AG04450 (cell line): Measurements from ENCODE around the gene RAMP1. TPM values are rescaled to one million over a fixed set of nuclear protein-coding genes. Genes with fewer than 3 reads are reported as not detected.
A peak's percentile ranks its signal among the peaks of the same experiment; 100 is the strongest.

Experiments
- CTCF ChIA-PET: fragments of 300-600, 350-600 bp; formaldehyde crosslinking; extraction: SDS; loops from one replicate; lab custom pipeline; 2022; ENCODE audit warnings: antibody characterized with exemption, inconsistent platforms; lab: Charles Lee
- POLR2A ChIA-PET: fragments of 350-600 bp; formaldehyde crosslinking; extraction: SDS; loops from one replicate; lab custom pipeline; 2021; ENCODE audit warnings: antibody characterized with exemption, inconsistent platforms; lab: Yijun Ruan, JAX
- DNase-seq: peaks from one replicate; pipeline ENCODE4 v3.0.0-alpha.2; 2011; ENCODE audit warnings: low read depth, low spot score
- H3K27ac ChIP-seq: one replicate; pipeline ENCODE4 v1.5.1; 2012; ENCODE audit warnings: low read depth, low read length, control low read depth
- H3K27me3 ChIP-seq: one replicate; pipeline ENCODE4 v1.6.0; 2012; ENCODE audit warnings: low read length; ENCODE audit not compliant: control insufficient read depth, insufficient read depth
- H3K4me3 ChIP-seq: 2 replicates; pipeline ENCODE4 v1.5.1; 2011; ENCODE audit warnings: mild to moderate bottlenecking, low read depth, low read length, control low read depth
- H3K9me3 ChIP-seq: 2 replicates; pipeline ENCODE4 v1.5.1; 2012; ENCODE audit warnings: low read length; ENCODE audit not compliant: control insufficient read depth, insufficient read depth
- polyA plus RNA-seq: library from polyadenylated mRNA; depleted of rRNA; stranded (reverse); fragments of >200 nt; gene quantifications from 2 replicates; pipeline ENCODE4 v1.2.3, GENCODE V29; 2011
- TF ChIP-seq, protein P1 (sequence below): IDR thresholded peaks from 2 replicates; pipeline ENCODE4 v1.5.1; 2011; ENCODE audit warnings: low read depth, low read length, control low read depth, inconsistent platforms

The RAMP1 gene
- polyA plus RNA-seq, 1 experiment, result 26.5 TPM

DNA sequence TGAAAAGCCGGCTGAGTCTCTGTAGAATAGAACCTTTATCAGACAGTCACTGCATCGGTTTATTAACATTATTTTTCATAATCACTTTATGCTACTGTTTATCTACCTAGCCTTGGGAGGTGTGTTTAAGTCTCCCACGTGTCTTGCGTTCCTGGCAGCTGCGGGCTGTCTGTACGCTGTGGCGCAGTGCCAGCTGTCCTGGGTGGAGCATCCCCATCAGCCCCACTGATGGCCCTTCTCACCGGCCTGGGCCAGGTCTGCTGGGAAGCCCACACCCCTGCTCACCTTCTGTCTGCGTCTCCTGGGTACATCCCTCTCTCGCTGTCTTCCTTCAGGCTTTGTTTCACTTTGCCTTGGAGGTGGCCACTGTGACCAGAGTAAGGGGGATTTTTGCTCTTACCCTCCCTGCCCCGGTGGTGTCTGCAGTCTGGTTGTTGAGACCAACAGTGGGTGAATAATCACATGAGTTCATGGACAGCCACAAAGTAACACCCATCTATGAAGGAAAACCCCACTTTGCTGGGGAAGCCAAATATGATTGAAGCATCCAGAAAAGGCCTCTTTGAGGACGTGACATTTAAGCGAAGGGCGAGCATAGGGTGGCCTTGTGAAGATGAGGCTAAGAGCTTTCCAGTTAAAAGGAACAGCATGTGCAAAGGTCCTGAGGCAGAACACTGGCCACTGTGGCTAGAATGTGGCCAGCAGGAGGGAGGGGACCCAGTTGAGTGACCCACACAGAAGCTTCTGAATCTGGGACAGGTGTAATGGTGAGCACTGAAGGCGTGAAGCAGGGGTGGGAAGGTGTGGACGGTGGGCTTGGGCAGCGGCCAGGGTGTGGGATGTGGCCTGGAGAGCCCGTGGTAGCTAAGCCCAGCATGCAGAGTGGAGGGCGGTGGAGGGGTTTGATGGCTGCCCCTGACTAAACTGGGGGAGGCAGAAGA is 41.7 kb downstream of the RAMP1 start:
- ChIA-PET CTCF (interaction anchor here (1.0 kb wide), 1 partner anchor 22 kb away, joined by 3 read pairs; no protein-coding TSS in a partner anchor), POLR2A (no interaction called here)
- no peak overlapping the region for H3K27ac ChIP-seq
- no peak for DNase-seq
- H3K4me3 ChIP-seq, result no peak overlapping the region
- H3K9me3 ChIP-seq, result no peaks in the 10 kb centered on the region; the same call in 1 of the 2 replicates
- TF ChIP-seq, protein P1, sequence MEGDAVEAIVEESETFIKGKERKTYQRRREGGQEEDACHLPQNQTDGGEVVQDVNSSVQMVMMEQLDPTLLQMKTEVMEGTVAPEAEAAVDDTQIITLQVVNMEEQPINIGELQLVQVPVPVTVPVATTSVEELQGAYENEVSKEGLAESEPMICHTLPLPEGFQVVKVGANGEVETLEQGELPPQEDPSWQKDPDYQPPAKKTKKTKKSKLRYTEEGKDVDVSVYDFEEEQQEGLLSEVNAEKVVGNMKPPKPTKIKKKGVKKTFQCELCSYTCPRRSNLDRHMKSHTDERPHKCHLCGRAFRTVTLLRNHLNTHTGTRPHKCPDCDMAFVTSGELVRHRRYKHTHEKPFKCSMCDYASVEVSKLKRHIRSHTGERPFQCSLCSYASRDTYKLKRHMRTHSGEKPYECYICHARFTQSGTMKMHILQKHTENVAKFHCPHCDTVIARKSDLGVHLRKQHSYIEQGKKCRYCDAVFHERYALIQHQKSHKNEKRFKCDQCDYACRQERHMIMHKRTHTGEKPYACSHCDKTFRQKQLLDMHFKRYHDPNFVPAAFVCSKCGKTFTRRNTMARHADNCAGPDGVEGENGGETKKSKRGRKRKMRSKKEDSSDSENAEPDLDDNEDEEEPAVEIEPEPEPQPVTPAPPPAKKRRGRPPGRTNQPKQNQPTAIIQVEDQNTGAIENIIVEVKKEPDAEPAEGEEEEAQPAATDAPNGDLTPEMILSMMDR, result no peak
- no peaks in the 10 kb centered on the region for H3K27me3 ChIP-seq

DNA sequence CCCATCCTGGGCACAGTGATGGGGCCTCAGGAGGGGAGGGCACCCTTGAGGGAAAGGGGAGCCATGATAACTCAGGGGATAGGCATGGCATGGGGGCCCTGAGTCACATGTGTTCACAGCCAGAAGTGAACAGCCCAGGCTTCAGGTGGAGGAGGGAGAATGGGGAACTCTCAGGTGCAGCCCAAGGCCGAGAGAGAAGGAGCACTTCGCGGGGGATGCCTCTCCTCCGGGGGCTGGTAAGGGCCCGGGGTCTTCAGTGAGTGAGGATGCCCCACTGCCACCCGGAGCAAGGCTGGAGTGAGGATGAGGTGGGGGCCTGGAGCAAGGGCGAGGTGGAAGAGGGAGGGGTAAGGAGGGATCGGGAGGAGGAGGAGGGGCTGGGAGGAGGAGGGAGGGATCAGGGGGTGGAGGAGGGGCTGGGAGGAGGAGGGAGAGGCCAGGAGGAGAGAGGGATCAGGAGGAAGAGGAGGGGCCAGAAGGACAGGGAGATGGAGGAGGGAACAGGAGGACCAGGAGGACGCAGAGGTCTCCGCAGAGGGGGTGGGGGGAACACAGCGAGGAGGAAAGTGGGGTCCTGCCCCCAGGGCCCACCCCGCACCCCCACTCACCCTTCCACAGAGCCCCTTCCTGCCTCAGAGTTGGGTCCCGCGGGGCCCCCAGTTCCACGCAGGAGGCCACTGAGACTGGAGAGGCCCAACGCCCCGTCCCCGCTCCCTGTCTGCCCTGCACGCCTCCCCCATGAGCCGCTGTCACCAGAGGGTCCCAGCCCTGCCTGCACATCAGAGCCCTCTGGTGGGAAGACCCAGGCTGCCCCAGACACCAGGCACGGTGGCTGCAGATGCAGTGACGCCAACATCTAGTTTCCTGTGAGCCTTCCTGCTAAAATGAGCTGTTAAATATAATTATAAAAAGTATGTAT is 42.8 kb downstream of the RAMP1 start:
- no peak for DNase-seq

DNA sequence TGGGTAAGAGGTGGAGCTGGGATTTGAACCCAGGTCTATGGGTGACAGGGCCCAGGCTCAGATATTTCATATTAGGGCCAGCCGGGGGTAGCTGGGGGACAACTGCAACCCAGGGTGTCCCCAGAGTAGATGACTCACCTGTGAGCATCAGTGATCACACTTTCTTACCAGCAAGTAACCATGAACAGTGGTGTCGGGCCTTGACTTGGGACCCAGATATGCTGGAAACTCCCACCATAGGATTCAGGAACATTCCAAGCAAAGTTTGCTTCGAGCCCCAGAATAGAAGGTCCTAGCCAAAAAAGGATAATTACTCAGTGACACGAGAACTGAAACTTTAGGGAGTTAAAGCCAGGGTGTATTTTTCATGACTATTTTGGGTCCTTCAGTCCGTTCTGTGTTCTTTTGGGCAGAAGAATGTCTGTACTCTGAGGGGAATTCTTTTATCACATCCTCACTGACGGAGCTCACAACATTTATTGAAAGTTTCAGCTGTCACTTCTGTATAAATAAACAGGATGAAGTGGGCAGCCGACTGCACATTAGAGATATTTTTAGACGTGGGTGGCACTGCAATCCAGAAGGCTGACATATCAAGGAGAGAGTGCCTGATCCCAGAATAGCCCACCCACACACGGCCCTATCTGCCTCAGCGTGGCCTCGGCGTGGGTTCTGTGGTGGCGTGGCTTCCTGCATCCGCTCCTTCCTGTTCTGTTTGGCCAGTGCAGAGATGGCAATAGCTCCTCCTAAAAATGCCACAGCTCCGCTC is 45.6 kb downstream of the RAMP1 start:
- ChIA-PET CTCF (interaction anchor here (0.6 to 1.4 kb wide), 2 partner anchors 240 to 359 kb away, joined by 4 to 8 read pairs; no protein-coding TSS in a partner anchor), POLR2A (interaction anchor here (0.8 to 1.1 kb wide), 4 partner anchors 18 to 30 kb away, joined by 3 to 4 read pairs (median 3); no protein-coding TSS in a partner anchor)
- Histone ChIP-seq H3K27me3 (no peaks in the 10 kb centered on the region), H3K4me3 (no peak overlapping the region), H3K27ac (peak overlapping the region; percentile 89), H3K9me3 (peaks cover 10% of the 10 kb centered on the region)
- DNase-seq, result peak; percentile 60
- TF ChIP-seq, protein P1, result no peak

More for the DNA sequence above, 42.8 kb downstream of the RAMP1 start:
- H3K27me3 ChIP-seq, result no peaks in the 10 kb centered on the region
- H3K27ac ChIP-seq, result no peak overlapping the region
- POLR2A ChIA-PET, result no interaction called here
- H3K4me3 ChIP-seq, result no peak overlapping the region
- TF ChIP-seq, protein P1, result no peak
- CTCF ChIA-PET, result interaction anchor here (1.0 to 1.3 kb wide), 2 partner anchors 21 kb away, joined by 3 read pairs; no protein-coding TSS in a partner anchor
- H3K9me3 ChIP-seq, result no peaks in the 10 kb centered on the region; the same call in 1 of the 2 replicates

DNA sequence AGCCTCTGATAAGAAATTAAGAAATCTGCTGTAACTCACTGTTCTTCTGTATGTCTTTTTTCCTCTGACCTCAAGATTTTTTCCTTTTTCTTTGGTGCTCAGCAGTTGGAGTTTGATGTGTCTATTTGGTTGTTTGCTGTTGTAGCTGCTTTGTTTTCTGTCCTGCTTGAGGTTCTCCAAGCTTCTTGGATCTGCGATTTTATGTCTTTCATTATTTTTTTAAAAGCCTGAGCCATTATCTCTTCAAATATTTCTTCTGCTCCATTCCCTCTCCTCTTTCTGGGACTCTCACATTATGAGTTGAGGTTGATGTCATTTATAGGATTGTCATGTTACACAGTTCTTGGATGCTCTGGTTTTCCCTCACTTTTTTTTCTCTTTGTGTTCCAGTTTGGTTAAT is 47.7 kb downstream of the RAMP1 start:
- Histone ChIP-seq H3K27me3 (no peaks in the 10 kb centered on the region), H3K4me3 (no peak overlapping the region), H3K27ac (no peak overlapping the region), H3K9me3 (peaks cover 18% of the 10 kb centered on the region)
- no peak for DNase-seq
- ChIA-PET CTCF (no interaction called here), POLR2A (no interaction called here)
- TF ChIP-seq, protein P1, result no peak
